Stimulated activated CD8-positive, alpha-beta memory T cell treated with anti-CD3 and anti-CD28 coated beads, Interleukin-12 subunit alpha, Interleukin-12 subunit beta, amount 100 ng/mL, for 4 hours (primary cell): ENCODE measurements around the gene TEC.

Source experiments
- DNase-seq: peaks from one replicate; pipeline ENCODE4 v3.0.0-alpha.2; 2020; ENCODE audit warnings: low read depth

TEC gene

GRCh38 chr4:48121180-48121579, 148.5 kb downstream of the TEC start:
- no peak for DNase-seq

GRCh38 chr4:48120132-48120531, 149.5 kb downstream of the TEC start:
- no peak for DNase-seq

GRCh38 chr4:48119646-48120045, 150.0 kb downstream of the TEC start:
- no peak for DNase-seq

GRCh38 chr4:48118081-48118480, 151.6 kb downstream of the TEC start:
- no peak for DNase-seq

GRCh38 chr4:48116582-48116981, 153.1 kb downstream of the TEC start:
- no peak for DNase-seq

- DNase-seq: no peak
Observed at GRCh38 chr4:48114412-48114811, 155.2 kb downstream of the TEC start.

- DNase-seq: no peak
Observed at GRCh38 chr4:48112017-48112667, 157.5 kb downstream of the TEC start.

GRCh38 chr4:48110452-48110978, 159.1 kb downstream of the TEC start:
- no peak for DNase-seq

- no peak for DNase-seq
Observed at GRCh38 chr4:48109413-48110263, 160.0 kb downstream of the TEC start.

- no peak for DNase-seq
Observed at GRCh38 chr4:48108309-48109073, 161.1 kb downstream of the TEC start.

- no peak for DNase-seq
Observed at GRCh38 chr4:48105230-48105629, 164.4 kb downstream of the TEC start.

GRCh38 chr4:48103483-48104139, 166.0 kb downstream of the TEC start:
- no peak for DNase-seq

- no peak for DNase-seq
Observed at GRCh38 chr4:48102303-48102702, 167.3 kb downstream of the TEC start.

GRCh38 chr4:48100256-48100655, 169.4 kb downstream of the TEC start:
- DNase-seq: no peak

GRCh38 chr4:48095441-48095840, 174.2 kb downstream of the TEC start:
- no peak for DNase-seq

- DNase-seq: no peak
Observed at GRCh38 chr4:48093991-48094416, 175.6 kb downstream of the TEC start.

- no peak for DNase-seq
Observed at GRCh38 chr4:48090621-48091020, 179.0 kb downstream of the TEC start.

- no peak for DNase-seq
Observed at GRCh38 chr4:48085821-48086589, 183.6 kb downstream of the TEC start.
